ENCODE results near the gene MAGOH.

GRCh38 chr1:53270107-53270506 is 31.8 kb upstream of the MAGOH start:
- TF ChIP-seq CTCF (IDR thresholded peaks at IDR 0.05; ENCODE audit: insufficient read depth, low read depth, low read length): no peak
- no peak for TF ChIP-seq EZH2 (IDR thresholded peaks at IDR 0.05; ENCODE audit: insufficient read depth, low read length)

Data from astrocyte (in vitro differentiated cells and primary cell).